ENCODE data around the gene SPATA12. TPM values are rescaled to one million over a fixed set of nuclear protein-coding genes. Genes with fewer than 3 reads are reported as not detected.

The SPATA12 gene
- total RNA-seq, 1 donor from 2014 or later, result not detected

DNA sequence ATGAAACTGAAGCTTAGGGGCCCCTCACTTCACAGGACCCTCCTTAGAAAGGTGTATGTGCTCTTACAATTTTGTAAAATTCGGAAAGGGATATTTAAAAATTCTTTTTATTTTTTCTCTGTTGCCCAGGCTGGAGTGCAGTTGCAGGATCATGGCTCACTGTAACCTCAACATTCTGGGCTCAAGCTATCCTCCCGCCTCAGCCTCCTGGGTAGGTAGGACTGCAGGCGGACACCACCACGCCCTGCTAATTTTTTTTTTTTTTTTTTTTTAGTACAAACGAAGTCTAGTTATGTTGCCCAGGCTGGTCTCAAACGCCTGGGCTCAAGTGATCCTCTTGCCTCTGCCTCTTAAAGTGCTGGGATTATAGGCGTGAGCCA lies 45.1 kb upstream of the SPATA12 start:
- H3K9me3 Mint-ChIP-seq (ENCODE audit: unreplicated experiment), result peaks cover 5% of the 10 kb centered on the region
- no peaks in the 10 kb centered on the region for H4K20me1 ChIP-seq (ENCODE audit: insufficient read depth, low read length)
- H3K27me3 ChIP-seq (ENCODE audit: insufficient read depth, low read length), result no peaks in the 10 kb centered on the region
- no peak overlapping the region for H3K4me3 Mint-ChIP-seq (ENCODE audit: unreplicated experiment)
- H3K4me1 Mint-ChIP-seq (ENCODE audit: low read depth, unreplicated experiment), result peaks cover 31% of the 10 kb centered on the region
- H3K36me3 ChIP-seq (ENCODE audit: insufficient read depth, low read length), result no peaks in the 10 kb centered on the region
- no peaks in the 10 kb centered on the region for H3K9me3 ChIP-seq (ENCODE audit: insufficient read depth, low read depth, low read length)
- peaks cover 6% of the 10 kb centered on the region for H3K36me3 Mint-ChIP-seq (ENCODE audit: low read depth, unreplicated experiment)
- H3K4me3 ChIP-seq (ENCODE audit: insufficient read depth, low read depth, low read length), result no peak overlapping the region
- DNase-seq (ENCODE audit: low read depth) (no peak), FAIRE-seq (no peak)
- H3K27ac ChIP-seq (ENCODE audit: low read depth, low read length), result peak overlapping the region; percentile 62
- peak overlapping the region; percentile 12 for H3K9ac ChIP-seq (ENCODE audit: low read length)
- peak overlapping the region; percentile 48 for H3K27ac Mint-ChIP-seq (ENCODE audit: unreplicated experiment)
- no peak overlapping the region for H3K4me2 ChIP-seq (ENCODE audit: low read length)
- H3K79me2 ChIP-seq (ENCODE audit: insufficient read depth, low read length), result no peaks in the 10 kb centered on the region
- H2AFZ ChIP-seq (ENCODE audit: low read depth, low read length), result no peak overlapping the region
- H3K27me3 Mint-ChIP-seq (ENCODE audit: low read depth, unreplicated experiment), result no peaks in the 10 kb centered on the region
- no peak for TF ChIP-seq EZH2 (IDR thresholded peaks at IDR 0.05; ENCODE audit: insufficient read depth, low read length)
- TF ChIP-seq, protein P1, sequence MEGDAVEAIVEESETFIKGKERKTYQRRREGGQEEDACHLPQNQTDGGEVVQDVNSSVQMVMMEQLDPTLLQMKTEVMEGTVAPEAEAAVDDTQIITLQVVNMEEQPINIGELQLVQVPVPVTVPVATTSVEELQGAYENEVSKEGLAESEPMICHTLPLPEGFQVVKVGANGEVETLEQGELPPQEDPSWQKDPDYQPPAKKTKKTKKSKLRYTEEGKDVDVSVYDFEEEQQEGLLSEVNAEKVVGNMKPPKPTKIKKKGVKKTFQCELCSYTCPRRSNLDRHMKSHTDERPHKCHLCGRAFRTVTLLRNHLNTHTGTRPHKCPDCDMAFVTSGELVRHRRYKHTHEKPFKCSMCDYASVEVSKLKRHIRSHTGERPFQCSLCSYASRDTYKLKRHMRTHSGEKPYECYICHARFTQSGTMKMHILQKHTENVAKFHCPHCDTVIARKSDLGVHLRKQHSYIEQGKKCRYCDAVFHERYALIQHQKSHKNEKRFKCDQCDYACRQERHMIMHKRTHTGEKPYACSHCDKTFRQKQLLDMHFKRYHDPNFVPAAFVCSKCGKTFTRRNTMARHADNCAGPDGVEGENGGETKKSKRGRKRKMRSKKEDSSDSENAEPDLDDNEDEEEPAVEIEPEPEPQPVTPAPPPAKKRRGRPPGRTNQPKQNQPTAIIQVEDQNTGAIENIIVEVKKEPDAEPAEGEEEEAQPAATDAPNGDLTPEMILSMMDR (IDR thresholded peaks at IDR 0.05; ENCODE audit: insufficient read depth, low read depth, low read length), result no peak
- H3K4me1 ChIP-seq (ENCODE audit: insufficient read depth, low read length), result peaks cover 24% of the 10 kb centered on the region

DNA sequence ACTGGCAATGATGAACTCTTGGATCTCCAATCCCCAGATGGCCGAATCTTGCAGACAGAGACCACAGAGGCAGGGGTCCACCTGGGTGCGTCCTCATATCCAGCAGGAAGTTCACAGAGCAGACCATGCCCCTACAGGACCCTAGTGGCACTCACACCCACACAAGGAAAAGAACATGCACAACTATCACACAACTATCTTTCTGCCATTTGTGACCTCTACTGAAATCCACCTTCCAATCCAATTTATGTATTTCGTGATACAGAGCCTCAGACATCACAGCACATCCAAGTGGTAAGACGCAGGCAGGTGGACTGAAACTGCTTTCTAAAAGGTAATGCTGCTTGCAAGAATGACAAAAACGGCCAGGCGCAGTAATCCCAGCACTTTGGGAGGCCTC lies 44.6 kb upstream of the SPATA12 start:
- peak overlapping the region; percentile 98 for H3K27ac Mint-ChIP-seq (ENCODE audit: unreplicated experiment)
- Histone ChIP-seq H3K79me2 (ENCODE audit: insufficient read depth, low read length) (no peaks in the 10 kb centered on the region), H2AFZ (ENCODE audit: low read depth, low read length) (no peak overlapping the region), H3K9me3 (ENCODE audit: insufficient read depth, low read depth, low read length) (no peaks in the 10 kb centered on the region), H3K27me3 (ENCODE audit: insufficient read depth, low read length) (no peaks in the 10 kb centered on the region), H3K36me3 (ENCODE audit: insufficient read depth, low read length) (no peaks in the 10 kb centered on the region), H3K27ac (ENCODE audit: low read depth, low read length) (no peak overlapping the region), H3K4me2 (ENCODE audit: low read length) (no peak overlapping the region), H3K4me1 (ENCODE audit: insufficient read depth, low read length) (peaks cover 24% of the 10 kb centered on the region), H4K20me1 (ENCODE audit: insufficient read depth, low read length) (no peaks in the 10 kb centered on the region), H3K9ac (ENCODE audit: low read length) (no peak overlapping the region), H3K4me3 (ENCODE audit: insufficient read depth, low read depth, low read length) (no peak overlapping the region)
- H3K36me3 Mint-ChIP-seq (ENCODE audit: low read depth, unreplicated experiment), result peaks cover 6% of the 10 kb centered on the region
- no peak for FAIRE-seq
- no peak for DNase-seq (ENCODE audit: low read depth)
- no peak overlapping the region for H3K4me3 Mint-ChIP-seq (ENCODE audit: unreplicated experiment)
- peaks cover 31% of the 10 kb centered on the region for H3K4me1 Mint-ChIP-seq (ENCODE audit: low read depth, unreplicated experiment)
- H3K9me3 Mint-ChIP-seq (ENCODE audit: unreplicated experiment), result peaks cover 5% of the 10 kb centered on the region
- TF ChIP-seq, protein P1 (IDR thresholded peaks at IDR 0.05; ENCODE audit: insufficient read depth, low read depth, low read length), result no peak
- no peak for TF ChIP-seq EZH2 (IDR thresholded peaks at IDR 0.05; ENCODE audit: insufficient read depth, low read length)
- H3K27me3 Mint-ChIP-seq (ENCODE audit: low read depth, unreplicated experiment), result no peaks in the 10 kb centered on the region

DNA sequence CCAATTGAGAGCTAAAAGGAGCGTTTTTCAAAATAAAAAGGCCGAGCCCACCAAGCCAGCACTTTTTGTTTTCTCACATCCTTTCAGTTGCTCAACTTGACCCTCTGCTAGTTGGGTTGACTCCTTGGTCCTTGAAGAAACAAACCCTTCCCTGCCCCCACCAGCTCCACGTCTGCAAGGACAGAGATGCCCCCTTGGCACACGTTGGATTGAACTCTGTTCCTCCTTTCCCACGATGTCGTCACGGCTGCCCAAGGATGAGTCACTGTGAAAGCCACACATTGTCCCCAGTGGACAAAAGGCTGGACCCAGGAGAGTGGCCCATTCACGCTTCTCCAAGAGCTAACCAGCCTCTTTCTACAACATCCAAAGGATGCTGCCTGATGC lies 43.0 kb upstream of the SPATA12 start:
- no peaks in the 10 kb centered on the region for H3K27me3 ChIP-seq (ENCODE audit: insufficient read depth, low read length)
- FAIRE-seq (no peak), DNase-seq (ENCODE audit: low read depth) (peak; percentile 15)
- peak overlapping the region; percentile 74 for H3K9ac ChIP-seq (ENCODE audit: low read length)
- H2AFZ ChIP-seq (ENCODE audit: low read depth, low read length), result peak overlapping the region; percentile 79
- peak overlapping the region; percentile 71 for H3K27ac ChIP-seq (ENCODE audit: low read depth, low read length)
- H3K4me3 ChIP-seq (ENCODE audit: insufficient read depth, low read depth, low read length), result peak overlapping the region; percentile 25
- peak overlapping the region; percentile 83 for H3K4me2 ChIP-seq (ENCODE audit: low read length)
- H3K4me1 ChIP-seq (ENCODE audit: insufficient read depth, low read length), result peaks cover 24% of the 10 kb centered on the region
- no peaks in the 10 kb centered on the region for H3K79me2 ChIP-seq (ENCODE audit: insufficient read depth, low read length)
- H3K9me3 Mint-ChIP-seq (ENCODE audit: unreplicated experiment), result peaks cover 5% of the 10 kb centered on the region
- TF ChIP-seq EZH2 (IDR thresholded peaks at IDR 0.05; ENCODE audit: insufficient read depth, low read length), result no peak
- H3K4me1 Mint-ChIP-seq (ENCODE audit: low read depth, unreplicated experiment), result peaks cover 31% of the 10 kb centered on the region
- peaks cover 3% of the 10 kb centered on the region for H3K36me3 Mint-ChIP-seq (ENCODE audit: low read depth, unreplicated experiment)
- H3K27me3 Mint-ChIP-seq (ENCODE audit: low read depth, unreplicated experiment), result no peaks in the 10 kb centered on the region
- no peaks in the 10 kb centered on the region for H3K9me3 ChIP-seq (ENCODE audit: insufficient read depth, low read depth, low read length)
- no peaks in the 10 kb centered on the region for H4K20me1 ChIP-seq (ENCODE audit: insufficient read depth, low read length)
- no peaks in the 10 kb centered on the region for H3K36me3 ChIP-seq (ENCODE audit: insufficient read depth, low read length)
- H3K4me3 Mint-ChIP-seq (ENCODE audit: unreplicated experiment), result no peak overlapping the region
- H3K27ac Mint-ChIP-seq (ENCODE audit: unreplicated experiment), result peak overlapping the region; percentile 98

Data from astrocyte (in vitro differentiated cells and primary cell).